GM19193 (cell line): ENCODE results near the gene NPPB.

Experiments
- POLR2A ChIP-seq: IDR thresholded peaks from 4 replicates; pipeline ENCODE4 v1.6.1; 2011; ENCODE audit not compliant: insufficient read depth, insufficient read length; ENCODE audit errors: extremely low read depth

The NPPB gene

DNA sequence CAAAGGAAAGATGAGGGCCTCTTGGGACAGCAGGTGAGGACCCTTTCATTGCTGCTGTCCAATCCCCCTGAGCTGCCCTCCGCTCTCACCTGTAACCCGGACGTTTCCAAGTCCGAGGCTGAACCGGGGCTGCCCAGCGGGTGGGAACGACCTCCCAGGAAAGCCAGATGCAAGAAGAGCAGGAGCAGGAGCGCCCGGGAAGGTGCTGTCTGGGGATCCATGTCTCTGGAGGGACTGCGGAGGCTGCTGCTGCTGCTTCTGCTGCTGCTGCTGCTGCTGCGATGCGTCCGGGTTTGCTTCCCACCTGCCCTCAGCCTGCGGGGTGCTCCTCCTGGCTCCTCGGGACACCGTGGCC is at the start of gene NPPB:
TSS of gene NPPB (minus strand) at position 333 of the 355 bp plus-strand sequence. CDS start at position 221, 112 bp downstream.
- TF ChIP-seq POLR2A: no peak

DNA sequence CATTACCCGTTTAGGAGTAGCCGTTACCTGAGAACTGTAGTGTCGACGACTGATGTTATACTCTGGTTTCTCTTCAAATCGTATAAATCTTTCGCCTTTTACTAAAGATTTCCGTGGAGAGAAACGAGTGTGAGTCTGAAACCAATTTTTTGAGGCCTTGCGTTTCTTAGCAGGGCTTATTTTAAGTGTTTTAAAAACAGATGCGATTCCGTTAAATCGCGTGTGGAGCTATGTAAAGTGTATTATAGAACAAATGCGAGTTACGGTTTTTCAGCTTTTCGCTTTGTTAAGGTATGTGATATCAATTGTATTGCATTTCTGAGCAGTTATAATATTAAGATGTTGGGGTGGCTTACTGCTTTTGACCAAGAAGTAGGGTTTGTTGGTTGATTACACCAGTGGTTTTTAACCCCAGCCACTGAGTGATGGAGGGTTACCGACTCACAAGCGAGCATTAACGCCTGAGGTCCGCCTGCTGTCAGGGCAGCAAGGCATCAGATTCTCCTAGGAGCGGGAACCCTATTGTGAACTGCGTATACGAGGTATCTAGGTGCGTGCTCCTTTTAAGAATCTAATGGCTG is 49.4 kb upstream of the NPPB start:
- peak; percentile 100 for TF ChIP-seq POLR2A

DNA sequence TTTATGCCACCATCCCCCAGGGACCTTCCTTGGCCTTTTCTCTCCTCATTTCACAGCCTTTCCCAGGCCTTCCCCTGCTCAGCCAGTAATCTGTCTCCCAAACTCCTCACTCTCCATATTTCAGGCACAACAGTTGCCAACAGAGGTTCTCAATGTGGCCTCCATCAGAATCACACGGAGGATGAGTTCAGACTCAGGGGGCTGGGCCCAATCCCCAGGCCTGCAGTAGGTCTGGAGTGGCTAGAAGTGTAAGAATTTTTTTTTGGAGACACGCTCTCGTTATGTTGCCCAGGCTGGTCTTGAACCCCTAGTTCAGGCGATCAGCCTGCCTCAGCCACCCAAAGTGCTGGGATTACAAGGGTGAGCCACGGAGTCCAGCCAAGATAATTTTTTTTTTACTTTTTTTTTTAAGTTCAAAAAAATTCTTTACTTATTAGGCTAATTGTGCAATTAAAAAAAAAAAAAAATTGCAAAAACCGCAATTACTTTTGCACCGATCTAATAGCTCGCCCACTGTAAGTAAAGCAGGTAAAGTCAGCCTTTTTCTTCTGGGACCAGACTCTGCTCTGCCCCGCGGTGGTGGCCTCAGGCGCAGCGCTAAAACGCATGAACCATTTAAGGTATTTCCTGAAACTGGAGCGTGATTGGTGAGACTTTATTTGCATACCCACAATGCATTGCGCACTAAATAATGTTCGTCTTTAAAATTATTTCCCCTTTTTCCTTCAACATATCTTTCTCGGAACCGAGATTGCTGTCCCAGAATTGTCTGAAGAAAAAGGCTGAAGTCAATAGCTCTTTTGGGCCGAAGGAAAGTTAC is 48.7 kb upstream of the NPPB start:
- TF ChIP-seq POLR2A: no peak

DNA sequence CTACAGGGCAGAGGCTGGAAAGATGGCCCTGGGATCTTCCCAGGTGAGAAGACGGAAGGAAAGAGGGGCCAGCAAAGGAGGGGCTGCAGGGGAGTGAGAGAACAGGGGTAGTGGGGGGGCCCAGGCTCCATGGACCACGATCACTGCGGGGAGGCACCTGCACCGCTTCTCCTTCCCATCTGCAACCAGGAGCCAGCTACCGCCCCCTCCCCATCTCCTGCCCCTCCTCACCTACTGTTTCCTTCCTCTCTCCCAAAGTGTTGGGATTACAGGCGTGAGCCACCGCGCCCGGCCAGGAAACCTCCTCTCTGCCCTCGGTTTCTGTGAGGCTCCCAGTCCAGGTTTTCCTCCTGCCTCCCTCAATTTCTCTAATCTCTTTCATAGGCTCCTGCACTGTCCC is 48.1 kb upstream of the NPPB start:
- TF ChIP-seq POLR2A: no peak

DNA sequence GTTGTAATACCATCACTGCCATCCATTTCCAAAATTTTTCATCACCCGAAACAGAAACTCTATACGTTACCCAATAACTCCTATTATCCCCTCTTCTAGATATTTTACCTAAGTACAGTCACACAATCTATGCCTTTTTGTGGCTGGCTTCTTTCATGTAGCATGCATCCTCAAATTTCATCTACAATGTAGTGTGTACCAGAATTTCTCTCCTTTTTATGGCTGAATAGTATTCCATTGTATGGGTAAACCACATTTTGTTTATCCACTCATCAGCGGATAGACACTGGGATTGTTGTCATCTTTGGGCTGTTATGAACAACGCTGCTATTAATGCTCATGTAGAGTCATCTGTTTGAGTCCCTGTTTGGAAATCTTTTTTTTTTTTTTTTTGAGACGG is 46.2 kb upstream of the NPPB start:
- TF ChIP-seq POLR2A: no peak

DNA sequence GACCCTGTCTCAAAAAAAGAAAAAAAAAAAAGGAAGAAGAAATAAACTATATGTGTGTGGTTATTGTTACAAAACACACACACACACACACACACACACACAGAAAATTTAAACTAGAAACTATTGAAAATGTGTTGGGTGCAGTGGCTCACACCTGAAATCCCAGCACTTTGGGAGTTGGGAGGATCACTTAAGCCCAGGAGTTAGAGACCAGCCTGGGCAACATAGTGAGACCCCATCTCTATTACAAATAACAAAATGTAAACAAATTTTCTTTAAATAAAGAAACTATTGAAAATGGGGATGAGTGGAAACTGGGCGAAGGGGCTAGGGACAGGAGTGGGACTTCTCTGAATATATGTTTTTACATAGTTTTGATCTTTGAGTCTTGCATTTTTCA is 44.5 kb upstream of the NPPB start:
- no peak for TF ChIP-seq POLR2A

DNA sequence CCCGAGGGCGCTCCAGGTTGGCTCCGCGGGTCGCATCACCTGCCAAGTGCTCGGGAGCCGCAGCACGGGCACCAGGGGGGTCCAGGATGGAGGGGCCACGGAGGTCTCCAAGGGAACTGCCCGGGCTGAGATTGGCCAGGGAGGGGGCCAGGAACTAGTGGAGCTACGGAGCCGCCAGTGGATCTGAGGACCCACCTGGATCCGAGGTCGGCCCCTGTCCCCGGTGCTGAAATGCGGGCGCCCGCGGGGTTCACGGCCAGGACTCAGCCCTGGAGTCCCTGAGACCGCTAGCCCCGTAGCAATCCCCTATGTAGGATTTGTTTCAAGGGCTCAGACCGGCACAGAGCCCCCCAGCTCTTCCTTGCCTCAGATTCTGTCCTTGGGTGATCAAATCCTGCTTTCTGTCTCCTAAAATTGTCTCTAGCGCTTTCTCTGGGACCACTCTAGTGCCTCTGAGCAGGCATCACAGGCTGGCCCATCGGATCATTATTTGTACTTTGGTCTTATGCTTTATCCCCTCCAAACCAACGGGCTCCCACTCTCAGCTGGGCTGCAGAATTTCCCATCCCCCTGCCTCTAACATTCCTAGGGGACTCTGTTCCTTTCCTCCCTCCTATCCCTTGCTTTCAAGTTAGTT is 40.2 kb upstream of the NPPB start:
- TF ChIP-seq POLR2A: no peak

DNA sequence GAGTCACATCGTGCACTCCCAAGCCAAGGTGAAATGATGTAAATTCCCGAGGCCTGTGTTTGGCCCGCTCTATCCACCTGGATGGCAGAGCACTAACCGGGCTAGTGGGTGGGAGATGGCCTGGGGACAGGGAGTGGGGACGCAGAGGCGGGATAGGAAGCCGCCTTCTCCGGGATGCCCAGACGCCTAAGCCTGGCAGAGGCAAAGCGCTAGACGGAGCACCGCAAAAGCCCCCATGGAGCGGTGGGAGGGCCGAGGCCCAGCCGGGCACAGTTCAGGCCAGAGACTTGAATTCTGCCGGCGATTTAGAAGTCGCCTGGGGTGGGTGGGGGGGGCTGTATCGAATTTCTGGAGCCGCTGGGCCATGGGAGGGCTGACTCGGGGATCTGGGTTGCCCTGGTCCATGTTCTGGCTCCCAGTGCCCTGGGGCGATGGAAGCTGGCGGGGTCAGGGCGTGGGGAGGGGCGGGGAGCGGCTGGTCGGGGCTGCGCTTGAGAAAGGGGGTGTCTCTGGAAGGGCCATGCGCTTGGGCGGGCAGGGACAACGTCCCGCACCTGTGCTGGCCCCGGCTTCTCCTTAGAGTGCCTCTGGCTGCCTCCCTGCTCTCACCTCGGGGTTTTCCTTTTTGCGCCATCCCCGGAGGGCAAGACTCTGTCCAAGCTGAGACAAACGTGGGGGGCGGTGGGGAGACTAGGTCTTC is 39.5 kb upstream of the NPPB start:
- no peak for TF ChIP-seq POLR2A

DNA sequence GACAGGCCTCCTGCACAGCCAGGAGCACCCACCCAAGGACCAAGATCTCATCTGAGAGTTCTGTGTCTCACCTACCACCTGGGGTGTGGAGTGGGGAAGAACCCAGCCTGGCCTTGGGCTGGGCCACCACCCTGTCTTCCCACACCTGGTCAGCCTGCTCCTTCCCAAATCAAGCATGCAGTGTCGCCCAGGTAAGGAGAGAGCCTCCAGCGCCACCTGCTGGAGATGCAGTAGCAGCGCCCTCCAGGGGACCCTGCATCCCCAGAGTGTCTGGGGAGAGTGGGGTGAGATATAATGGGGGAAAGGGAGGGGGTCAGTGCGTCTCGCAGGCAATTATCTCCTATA is 35.1 kb upstream of the NPPB start:
- no peak for TF ChIP-seq POLR2A

DNA sequence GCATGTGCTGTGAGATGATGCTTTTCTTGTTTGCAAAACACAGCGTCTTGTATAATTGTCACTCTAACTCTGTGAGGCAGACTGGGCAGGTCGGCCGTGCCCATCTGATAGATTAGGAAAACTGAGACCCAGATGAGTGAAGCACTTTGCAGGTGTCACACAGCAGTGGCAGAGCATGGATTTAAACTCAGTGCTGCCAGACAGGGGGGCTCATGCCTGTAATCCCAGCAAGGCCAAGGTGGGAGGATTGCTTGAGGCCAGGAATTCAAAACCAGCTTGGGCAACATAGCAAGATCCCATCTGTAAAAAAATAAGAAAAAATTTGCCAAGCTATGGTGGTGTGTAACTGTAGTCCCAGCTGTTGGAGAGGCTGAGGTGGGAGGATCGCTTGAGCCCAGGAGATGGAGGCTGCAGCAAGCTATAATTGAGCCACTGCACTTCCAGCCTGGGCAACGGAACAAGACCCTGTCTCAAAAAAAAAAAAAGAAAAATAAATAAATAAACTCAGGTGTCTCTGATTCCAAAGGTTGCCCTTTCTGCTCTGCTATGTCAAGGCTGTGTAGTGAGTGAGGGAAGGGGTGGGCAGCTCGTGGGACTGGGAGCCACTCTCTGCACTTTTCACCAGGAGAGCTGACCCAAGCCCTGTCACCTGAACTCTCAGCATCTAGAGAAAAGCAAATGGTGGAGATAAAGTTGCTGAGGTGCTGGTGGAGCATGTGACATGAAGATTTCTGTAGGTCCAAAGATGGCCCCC is 32.9 kb upstream of the NPPB start:
- no peak for TF ChIP-seq POLR2A

DNA sequence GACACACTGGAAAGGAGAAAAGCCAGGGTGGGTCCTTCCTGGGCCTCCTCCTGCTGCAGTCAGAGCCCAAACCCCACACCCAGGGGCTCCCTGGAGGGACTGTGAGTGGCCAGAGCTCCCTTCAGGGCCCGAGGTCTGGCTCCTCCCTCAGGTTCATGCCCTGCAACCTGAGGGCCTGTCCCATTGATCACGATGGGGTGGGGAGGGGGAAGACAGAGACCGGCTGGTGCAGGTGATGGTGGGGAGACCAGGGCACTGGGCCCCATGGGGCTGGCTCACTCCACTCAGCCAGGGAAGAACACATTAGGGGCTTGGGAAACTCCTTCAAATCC is 30.1 kb upstream of the NPPB start:
- TF ChIP-seq POLR2A: no peak

DNA sequence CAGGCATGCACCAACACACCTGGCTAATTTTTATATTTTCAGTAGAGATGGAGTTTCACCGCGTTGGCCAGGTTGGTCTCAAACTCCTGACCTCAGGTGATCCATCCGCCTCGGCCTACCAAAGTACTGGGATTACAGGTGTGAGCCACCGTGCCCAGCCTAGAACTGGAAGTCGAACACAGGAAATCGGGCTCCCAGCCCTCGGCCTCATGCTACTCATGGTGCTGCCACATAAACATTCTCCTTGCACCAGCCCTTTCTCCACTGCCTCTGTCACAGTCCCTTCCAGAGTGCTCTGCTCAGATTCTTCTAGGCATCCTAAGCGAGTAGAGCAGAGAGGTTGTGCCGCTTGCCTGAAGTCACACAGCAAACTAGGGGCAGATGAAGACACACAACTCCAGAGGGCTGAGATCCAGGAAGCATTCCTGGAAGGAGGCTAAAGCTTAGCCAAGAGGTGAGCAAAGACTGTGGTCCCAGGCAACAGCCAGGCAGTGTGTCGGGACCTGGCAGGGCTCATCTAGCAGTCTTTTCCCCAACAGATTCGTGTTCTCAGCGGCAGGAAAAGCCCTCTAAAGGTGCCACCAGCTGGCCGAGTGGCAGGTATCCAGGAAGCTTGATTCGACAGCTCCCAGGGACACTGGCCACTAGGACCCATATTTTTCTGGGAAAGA is 29.6 kb upstream of the NPPB start:
- TF ChIP-seq POLR2A: no peak

DNA sequence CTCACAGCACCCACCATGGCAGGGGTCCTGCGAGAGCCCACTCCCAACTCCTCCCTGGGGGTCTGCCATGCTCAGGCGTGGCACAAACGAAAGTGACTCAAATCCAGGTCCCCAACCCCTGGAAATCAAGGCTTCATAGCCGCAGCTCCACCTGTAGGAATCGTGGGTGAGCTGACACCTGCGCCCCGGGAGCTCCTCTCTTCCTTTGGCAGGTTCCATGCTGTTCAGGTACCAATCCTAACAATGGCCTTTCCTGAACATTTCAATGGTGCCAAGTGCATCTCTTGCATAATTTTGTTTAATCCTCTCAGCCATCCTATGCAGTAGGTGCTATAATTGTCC is 28.9 kb upstream of the NPPB start:
- no peak for TF ChIP-seq POLR2A

DNA sequence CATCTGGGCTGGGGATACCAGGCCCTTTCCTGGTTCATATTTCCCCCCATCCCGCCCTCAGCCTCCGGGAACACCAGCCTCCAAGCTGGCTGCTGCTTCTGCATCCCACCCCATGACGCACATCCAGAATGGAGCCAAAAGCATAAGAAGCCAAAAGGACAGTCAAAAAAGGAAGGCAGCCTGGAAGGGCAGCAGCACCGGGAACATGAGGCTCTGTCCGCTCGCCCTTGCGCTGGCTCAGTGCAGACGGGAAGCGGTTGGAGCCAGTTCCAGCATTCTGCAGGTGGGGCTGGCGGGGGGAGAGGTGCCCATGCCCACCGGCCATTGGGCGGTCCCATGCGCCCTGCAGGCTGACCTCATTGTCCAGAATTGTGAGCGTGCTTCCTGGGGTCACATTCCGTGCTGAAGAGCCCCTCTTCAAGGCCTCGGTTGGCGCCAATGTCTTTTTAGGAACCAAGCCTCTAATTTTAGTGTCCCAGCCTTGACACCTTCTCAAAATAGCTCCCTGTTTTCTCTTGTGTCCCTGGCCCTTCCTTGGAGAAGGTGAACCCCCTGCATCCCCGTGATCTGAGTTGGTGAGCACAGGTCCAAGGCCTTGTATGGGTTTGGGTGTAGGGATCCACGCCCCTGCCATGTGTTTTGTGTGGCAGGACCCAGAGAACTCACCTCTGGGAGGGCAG is 28.4 kb upstream of the NPPB start:
- no peak for TF ChIP-seq POLR2A
